DMS53 (cell line): ENCODE results near the gene DLK2.
A peak's percentile ranks its signal among the peaks of the same experiment; 100 is the strongest.
"Not testable (repeated sequence)": the region's sequence is repeated elsewhere in the genome, so short reads cannot be mapped to it uniquely, and the experiment has no call there.

ENCODE experiments used
- DNase-seq: peaks from one replicate; lab custom pipeline; 2025; lab: John Stamatoyannopoulos, UW

The DLK2 gene

DNA sequence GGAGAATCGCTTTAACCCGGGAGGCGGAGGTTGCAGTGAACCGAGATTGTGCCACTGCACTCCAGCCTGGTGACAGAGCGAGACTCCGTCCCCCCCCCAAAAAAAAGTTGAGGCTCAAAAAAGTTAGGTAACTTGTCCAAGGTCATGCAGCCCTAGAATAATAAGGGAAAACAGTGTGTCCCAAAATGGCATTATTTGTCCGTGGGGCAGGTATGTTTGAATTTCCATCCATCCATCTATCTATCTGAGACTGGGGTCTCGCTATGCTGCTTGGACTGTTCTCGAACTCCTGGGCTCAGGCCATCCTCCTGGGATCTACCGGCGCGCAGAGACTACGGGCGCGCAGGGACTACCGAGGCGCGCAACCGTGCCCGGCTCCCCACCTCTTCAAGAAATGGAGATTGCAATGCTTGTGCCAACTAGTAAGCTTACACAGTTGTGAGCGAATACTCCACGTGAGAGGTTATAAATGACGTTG is 28.4 kb downstream of the DLK2 start:
- DNase-seq: no peak

- not testable (repeated sequence) for DNase-seq
Measured at GRCh38 chr6:43425083-43425482, 30.3 kb downstream of the DLK2 start.

DNA sequence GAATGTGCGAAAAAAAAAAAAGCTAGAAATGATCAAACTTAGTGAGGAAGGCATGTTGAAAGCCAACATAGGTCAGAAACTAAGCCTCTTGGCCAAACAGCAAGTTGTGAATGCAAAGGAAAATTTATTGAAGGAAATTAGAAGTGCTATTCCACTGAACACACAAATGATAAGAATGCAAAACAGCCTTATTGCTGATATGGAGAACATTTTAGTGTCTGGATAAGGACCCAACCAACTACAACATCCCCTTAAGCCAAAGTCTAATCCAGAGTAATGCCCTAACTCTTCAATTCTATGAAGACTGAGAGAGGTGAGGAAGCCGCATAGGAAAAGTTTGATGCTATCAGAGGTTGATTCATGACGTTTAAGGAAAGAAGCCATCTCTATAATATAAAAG is 33.5 kb downstream of the DLK2 start:
- DNase-seq: no peak

DNA sequence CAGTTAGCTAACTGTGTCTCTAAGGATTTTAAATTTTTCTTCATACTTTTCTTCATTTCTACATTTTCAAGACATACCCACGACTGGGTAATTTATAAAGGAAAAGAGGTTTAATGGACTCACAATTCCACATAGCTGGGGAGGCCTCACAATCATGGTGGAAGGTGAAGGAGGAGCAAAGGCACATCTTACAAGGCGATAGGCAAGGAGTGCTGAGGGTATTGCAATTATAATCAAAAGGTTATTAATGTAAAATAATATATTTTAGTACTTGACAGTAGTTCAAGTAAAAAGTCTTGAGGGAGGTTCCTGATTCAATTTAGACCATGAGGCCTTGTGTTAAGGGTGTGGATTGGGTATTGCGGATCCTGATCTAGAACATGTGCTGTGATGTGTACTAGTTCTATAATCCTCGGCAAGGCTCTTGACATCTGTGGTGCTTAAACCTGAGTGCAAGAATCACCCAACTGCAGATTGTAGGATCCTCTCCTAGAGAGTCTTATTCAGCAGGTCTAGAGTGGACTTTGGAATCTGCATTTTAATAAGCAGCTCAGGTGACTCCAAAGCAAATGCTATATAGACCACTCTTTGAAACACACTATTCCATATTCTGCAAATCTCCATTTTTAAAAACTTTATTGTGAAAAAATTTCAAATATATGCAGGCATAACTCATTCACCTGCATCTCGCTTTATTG is 35.2 kb downstream of the DLK2 start:
- no peak for DNase-seq

GRCh38 chr6:43416935-43417334 is 38.4 kb downstream of the DLK2 start:
- DNase-seq: no peak

DNA sequence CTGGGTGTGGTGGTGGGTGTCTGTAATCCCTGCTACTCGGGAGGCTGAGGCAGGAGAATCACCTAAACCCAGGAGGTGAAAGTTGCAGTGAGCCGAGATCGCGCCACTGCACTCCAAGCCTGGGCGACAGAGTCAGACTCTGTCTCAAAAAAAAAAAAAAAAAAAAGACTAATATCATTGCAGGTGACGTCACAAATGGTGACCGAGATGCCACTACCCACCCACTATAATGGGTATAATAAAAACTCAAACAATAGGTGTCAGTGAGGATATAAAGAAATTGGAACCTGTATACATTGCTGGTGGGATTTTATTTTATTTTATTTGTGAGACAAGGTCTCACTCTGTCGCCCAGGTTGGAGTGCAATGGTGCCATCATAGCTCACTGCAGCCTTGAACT is 40.1 kb downstream of the DLK2 start:
- DNase-seq: not testable (repeated sequence)

DNA sequence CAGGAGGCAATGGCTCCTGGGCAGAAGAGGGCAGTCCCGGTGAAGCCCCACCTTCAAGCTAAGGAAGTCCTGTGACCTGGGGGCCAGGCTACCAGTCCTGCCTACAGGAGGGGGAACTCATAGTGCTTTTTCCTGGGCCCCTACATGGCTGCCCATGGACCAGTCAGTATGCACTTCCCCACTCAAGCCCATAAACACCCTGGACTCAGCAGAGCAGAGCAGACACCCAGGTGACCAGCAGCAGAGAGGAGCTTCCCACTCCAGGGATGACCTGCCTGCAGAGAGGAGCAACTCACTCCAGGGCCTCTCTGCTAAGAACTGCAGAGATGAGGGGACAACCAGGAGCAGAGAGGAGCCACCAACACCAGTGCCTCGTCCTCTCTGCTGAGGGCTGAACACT is 42.3 kb downstream of the DLK2 start:
- DNase-seq: no peak

GRCh38 chr6:43412541-43412940 is 42.8 kb downstream of the DLK2 start:
- no peak for DNase-seq

- DNase-seq: not testable (repeated sequence)
Measured at GRCh38 chr6:43410776-43411175, 44.6 kb downstream of the DLK2 start.

DNA sequence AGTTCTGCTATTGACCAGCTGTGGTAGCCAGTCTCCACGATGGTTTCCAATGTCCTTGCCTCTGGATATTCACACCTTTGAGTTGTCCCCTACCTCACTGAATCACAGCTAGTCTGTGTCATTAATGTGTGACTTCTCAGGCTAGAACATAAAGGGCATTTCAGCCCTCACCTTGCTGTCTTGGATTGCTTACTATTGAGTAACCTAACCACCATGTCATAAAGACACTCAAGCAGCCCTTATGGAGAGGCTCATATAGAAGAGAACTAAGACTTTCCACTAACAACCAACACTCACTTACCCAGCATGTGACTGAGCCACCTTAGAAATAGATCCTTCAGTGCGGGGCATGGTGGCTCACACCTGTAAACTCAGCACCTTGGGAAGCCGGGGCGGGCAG is 47.1 kb downstream of the DLK2 start:
- no peak for DNase-seq

- no peak for DNase-seq
Measured at GRCh38 chr6:43407296-43407695, 48.1 kb downstream of the DLK2 start.

DNA sequence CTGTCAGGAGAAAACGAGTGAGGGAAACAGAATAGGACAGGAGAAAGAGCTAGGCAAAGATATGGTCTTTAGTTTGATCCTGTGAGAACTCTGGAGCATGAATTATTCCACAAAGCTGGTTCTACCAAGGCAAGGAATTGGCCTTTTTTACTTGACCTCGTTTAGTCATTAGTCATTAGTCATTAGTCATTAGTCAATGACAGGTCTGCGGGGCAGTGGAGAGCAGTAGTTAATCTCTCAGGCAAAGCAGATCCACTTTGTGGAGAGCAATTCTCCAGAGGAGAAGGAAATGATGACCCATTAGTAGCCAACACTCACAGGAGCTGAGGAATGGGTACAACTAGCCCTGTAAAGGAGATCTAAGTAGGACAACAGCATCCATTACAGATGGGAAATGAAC is 50.0 kb downstream of the DLK2 start:
- no peak for DNase-seq

- peak; percentile 38 for DNase-seq
Measured at GRCh38 chr6:43402820-43403219, 52.5 kb downstream of the DLK2 start.

DNA sequence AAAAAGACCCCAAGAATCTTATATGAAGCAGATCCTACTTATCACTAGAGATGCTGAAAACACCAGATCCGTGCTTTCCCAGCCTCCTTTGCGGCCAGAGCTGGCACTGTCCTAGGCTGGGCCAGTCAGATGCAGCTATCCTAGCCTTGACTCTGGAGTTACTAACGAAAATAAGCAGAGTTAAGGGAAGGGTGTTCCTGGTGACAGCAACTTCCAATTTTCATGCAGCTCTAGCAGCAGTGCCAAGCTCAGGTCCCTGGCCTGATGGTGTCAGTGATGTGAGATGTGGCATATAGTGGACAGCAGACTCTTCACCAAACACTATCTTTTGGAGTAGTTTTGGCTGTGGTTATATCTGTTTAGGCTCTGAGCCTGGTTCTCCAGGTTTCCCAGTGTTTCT is 53.6 kb downstream of the DLK2 start:
- no peak for DNase-seq
